RWPE2 (cell line): ENCODE data around the gene ZNF275.

ENCODE experiments used
- ATAC-seq: fragments of 200-7000 bp; cut with Tn5 transposase; 3 replicates; pipeline ENCODE4 v1.9.1; 2021; ENCODE audit warnings: low read depth
- DNase-seq: peaks from one replicate; pipeline ENCODE4 v3.0.0-alpha.2; 2020; ENCODE audit warnings: low spot score
- H3K27ac ChIP-seq: fragments of 450-650 bp; 2 replicates; pipeline ENCODE4 v1.5.1; 2017; ENCODE audit warnings: mild to moderate bottlenecking; ENCODE audit not compliant: poor library complexity, severe bottlenecking
- H3K27me3 ChIP-seq: fragments of 250-450 bp; sonication (Bioruptor Pico); 2 replicates; pipeline ENCODE4 v1.5.1; 2021; ENCODE audit warnings: mild to moderate bottlenecking, moderate library complexity; ENCODE audit not compliant: insufficient read depth, poor library complexity, severe bottlenecking
- H3K36me3 ChIP-seq: fragments of 250-450 bp; sonication (Bioruptor Pico); 2 replicates; pipeline ENCODE4 v1.5.1; 2020; ENCODE audit warnings: low read depth, mild to moderate bottlenecking, moderate library complexity
- H3K4me1 ChIP-seq: fragments of 250-450 bp; sonication (Bioruptor Pico); 2 replicates; pipeline ENCODE4 v1.5.1; 2021; ENCODE audit warnings: mild to moderate bottlenecking, moderate library complexity; ENCODE audit not compliant: insufficient read depth, poor library complexity, severe bottlenecking
- H3K4me3 ChIP-seq: fragments of 250-450 bp; sonication (Bioruptor Pico); 2 replicates; pipeline ENCODE4 v1.5.1; 2021; ENCODE audit warnings: mild to moderate bottlenecking, moderate library complexity; ENCODE audit not compliant: severe bottlenecking
- H3K9me3 ChIP-seq: fragments of 250-450 bp; sonication (Bioruptor Pico); 2 replicates; pipeline ENCODE4 v1.5.1; 2021; ENCODE audit warnings: mild to moderate bottlenecking, moderate library complexity; ENCODE audit not compliant: severe bottlenecking
- TF ChIP-seq, protein P1 (sequence below): fragments of 450-650 bp; IDR thresholded peaks from one replicate; pipeline ENCODE4 v1.5.1; 2017; ENCODE audit warnings: mild to moderate bottlenecking, moderate library complexity; ENCODE audit not compliant: poor library complexity, severe bottlenecking

The ZNF275 gene

DNA sequence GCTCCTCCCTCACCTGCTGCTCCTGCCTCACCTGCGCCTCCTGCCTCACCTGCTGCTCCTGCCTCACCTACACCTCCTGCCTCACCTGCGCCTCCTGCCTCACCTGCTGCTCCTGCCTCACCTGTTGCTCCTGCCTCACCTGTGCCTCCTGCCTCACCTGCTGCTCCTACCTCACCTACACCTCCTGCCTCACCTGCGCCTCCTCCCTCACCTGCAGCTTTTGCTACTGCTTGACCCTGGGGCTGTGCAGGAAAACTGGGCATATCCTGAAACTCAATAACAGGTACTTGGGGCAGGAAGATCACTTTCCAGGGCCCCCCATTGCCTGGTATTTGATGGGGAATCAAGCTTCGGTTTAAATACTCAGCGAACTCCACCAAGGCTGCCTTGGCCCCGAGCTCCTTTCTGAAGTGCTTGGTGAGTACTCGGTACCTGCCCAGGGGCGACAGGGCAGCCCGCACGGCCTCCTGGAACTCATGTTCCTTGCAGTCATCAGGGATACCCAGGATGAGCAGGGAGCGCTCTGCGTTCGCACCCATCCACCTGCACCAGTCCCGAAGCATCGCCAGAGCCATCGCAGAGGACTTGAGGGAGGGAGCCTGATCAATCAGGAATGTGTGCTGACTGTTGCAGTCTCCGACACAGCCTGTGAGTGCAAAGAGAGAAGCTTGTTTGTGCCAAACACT is 64.5 kb downstream of the ZNF275 start:
- TF ChIP-seq, protein P1, sequence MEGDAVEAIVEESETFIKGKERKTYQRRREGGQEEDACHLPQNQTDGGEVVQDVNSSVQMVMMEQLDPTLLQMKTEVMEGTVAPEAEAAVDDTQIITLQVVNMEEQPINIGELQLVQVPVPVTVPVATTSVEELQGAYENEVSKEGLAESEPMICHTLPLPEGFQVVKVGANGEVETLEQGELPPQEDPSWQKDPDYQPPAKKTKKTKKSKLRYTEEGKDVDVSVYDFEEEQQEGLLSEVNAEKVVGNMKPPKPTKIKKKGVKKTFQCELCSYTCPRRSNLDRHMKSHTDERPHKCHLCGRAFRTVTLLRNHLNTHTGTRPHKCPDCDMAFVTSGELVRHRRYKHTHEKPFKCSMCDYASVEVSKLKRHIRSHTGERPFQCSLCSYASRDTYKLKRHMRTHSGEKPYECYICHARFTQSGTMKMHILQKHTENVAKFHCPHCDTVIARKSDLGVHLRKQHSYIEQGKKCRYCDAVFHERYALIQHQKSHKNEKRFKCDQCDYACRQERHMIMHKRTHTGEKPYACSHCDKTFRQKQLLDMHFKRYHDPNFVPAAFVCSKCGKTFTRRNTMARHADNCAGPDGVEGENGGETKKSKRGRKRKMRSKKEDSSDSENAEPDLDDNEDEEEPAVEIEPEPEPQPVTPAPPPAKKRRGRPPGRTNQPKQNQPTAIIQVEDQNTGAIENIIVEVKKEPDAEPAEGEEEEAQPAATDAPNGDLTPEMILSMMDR: no peak

DNA sequence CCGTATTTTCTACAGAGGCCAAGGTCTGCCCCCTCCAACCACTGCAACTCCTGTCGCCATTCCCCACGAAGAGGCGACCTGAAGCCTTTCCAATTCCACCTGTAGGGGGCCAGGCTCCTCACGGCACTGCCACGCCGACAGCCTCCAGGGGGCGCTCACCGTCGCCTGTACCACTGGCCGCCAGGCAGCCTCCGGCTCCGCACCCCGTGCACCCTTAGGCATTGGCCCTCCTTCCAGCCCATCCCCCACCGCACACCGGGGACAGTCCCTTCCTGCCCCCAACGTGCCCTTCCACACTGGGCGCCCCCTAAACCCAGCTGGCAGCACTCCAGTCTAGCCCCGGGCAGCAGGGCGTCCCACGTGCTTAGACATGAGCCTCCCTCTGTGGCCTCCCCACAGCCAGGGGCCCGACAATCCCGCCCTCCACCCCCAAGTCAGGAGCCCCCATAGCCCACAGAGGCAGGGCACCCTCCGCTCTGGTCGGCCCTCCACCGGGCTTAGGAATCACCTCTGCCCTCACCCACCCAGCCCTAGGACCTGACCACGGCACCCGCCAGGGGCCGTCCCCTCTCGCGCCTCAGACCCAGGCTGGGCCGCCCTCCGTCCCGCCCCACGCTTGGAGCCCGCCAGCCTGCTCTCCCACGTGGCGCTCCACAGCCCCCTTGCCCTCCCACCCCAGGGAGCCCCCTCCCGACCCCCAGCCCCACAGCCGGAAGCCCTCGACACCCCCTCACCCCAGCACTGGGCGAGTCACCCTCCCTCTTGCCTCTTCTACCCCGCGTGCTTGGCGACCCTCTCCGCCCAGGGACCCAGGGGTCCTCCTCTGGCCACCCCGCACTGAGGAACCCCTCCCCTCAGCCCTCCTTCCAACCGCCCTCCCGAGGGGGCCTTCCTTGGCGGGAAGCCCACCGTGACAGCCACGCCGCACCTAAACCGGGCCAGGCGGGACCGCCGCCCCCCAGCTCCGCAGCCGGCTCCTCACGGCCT is 66.5 kb downstream of the ZNF275 start:
- DNase-seq (no peak), ATAC-seq (peak; percentile 40; the same call in 1 of the 3 replicates)
- Histone ChIP-seq H3K27ac (no peak overlapping the region), H3K4me3 (no peak overlapping the region), H3K4me1 (no peaks in the 10 kb centered on the region), H3K27me3 (no peaks in the 10 kb centered on the region), H3K36me3 (no peaks in the 10 kb centered on the region), H3K9me3 (no peaks in the 10 kb centered on the region)
- TF ChIP-seq, protein P1: peak; percentile 52

More for the DNA sequence above, 64.5 kb downstream of the ZNF275 start:
- Histone ChIP-seq H3K27me3 (no peaks in the 10 kb centered on the region), H3K4me3 (no peak overlapping the region), H3K4me1 (no peaks in the 10 kb centered on the region), H3K36me3 (no peaks in the 10 kb centered on the region), H3K9me3 (no peaks in the 10 kb centered on the region), H3K27ac (no peak overlapping the region)
- no peak for ATAC-seq
- DNase-seq: no peak

DNA sequence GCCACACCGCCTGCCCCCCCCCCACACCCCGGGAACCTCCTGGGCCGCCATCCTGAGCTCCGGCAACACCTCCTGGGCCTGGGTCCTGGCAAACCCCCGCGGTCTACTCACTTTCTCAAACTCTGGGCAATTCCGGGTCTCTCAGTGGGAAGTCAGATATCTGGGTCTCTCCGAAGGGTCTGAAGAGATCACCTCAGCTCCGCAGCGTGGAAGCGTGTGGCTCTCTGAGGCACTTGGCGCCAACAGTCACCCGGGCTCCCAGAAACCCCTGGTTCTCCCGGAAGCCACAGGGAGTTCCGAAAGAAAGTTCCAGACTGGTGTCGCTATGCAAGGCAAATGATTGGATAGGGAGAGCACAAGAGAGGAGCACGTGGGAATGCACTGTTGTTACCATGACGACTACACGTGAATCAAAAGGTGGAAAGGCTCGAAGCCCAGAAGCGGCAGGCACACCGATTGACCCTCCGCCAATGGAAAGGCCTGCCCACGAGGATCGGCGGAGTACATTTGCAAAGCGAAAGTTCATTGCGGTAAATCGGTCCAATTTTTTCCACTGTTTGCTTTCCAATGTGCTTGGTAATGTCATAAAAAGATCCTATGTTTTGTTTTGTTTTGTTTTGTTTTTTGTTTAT is 67.3 kb downstream of the ZNF275 start, which contains the start of gene PNMA6E:
Gene PNMA6E, minus strand, starts transcription at position 218 of the 632 bp plus-strand sequence. CDS start 2,501 bp downstream, outside the sequence.
- ATAC-seq: no peak
- Histone ChIP-seq H3K36me3 (no peaks in the 10 kb centered on the region), H3K4me1 (no peaks in the 10 kb centered on the region), H3K4me3 (no peak within 1 kb of the TSS), H3K9me3 (no peaks in the 10 kb centered on the region), H3K27ac (no peak within 1 kb of the TSS), H3K27me3 (no peaks in the 10 kb centered on the region)
- no peak for DNase-seq
- TF ChIP-seq, protein P1: no peak
